Lower leg skin (tissue), 4 donors: ENCODE measurements around the gene GMCL2. TPM values are rescaled to one million over a fixed set of nuclear protein-coding genes. Genes with fewer than 3 reads are reported as not detected.

ENCODE experiments used
- DNase-seq, 2 donors: peaks; one replicate each; pipeline ENCODE4 v3.0.0-alpha.2; 2019; ENCODE audit warnings: low spot score in 2 of 2
- H3K4me3 ChIP-seq: fragments of 200-600 bp; sonication (generic); 2 replicates; pipeline ENCODE4 v1.5.1; 2017; ENCODE audit warnings: mild to moderate bottlenecking, low read depth; ENCODE audit not compliant: poor library complexity, severe bottlenecking
- CTCF ChIP-seq, 3 donors: fragments of 450-650 bp; IDR thresholded peaks; one replicate each; pipeline ENCODE4 v1.5.1; 2016; ENCODE audit warnings: antibody characterized with exemption in 3 of 3, mild to moderate bottlenecking in 3 of 3, moderate library complexity in 2 of 3
- POLR2A ChIP-seq, 2 donors: fragments of 450-650 bp; IDR thresholded peaks; one replicate each; pipeline ENCODE4 v1.6.1; 2016 to 2017; ENCODE audit warnings: antibody characterized with exemption in 2 of 2, mild to moderate bottlenecking in 1 of 2, moderate library complexity in 1 of 2
- WGBS, 2 donors: methylation state at CpG; one replicate each; pipeline ENCODE4 v1.1.5; 2018; 5-methylcytosine and 5-hydroxymethylcytosine counted together
- intact Hi-C: fragments of 100-400 bp; cut with DNase I; formaldehyde crosslinking; loops from one replicate; pipeline ENCODE4 v1.15.0; 2023; ENCODE audit warnings: low total_unique reads
- total RNA-seq, 4 donors: library from RNA; depleted of rRNA; stranded (reverse); fragments of >200 nt; gene quantifications; one replicate each; pipeline ENCODE4 v1.1.0, GENCODE V29; 2016

The GMCL2 gene
- total RNA-seq, 4 donors from 2014 or later: not detected

GRCh38 chr5:178196986-178197385 is 9.8 kb upstream of the GMCL2 start:
- intact Hi-C loops: no loop called here

GRCh38 chr5:178196281-178196812 is 9.2 kb upstream of the GMCL2 start:
- no peak overlapping the region for H3K4me3 ChIP-seq
- TF ChIP-seq POLR2A (IDR thresholded peaks at IDR 0.05) (no peak), CTCF (IDR thresholded peaks at IDR 0.05) (no peak)
- peak in 1 of 2 donors; percentile 66 for DNase-seq
- WGBS, 2 donors: 69 to 75% methylated on average over 7 of the region's 7 CpGs
- intact Hi-C loops: no loop called here

More at GRCh38 chr5:178196986-178197385, 9.8 kb upstream of the GMCL2 start:
- peak in 1 of 2 donors; percentile 58 for DNase-seq
- no peak for TF ChIP-seq POLR2A (IDR thresholded peaks at IDR 0.05)
- no peak for TF ChIP-seq CTCF (IDR thresholded peaks at IDR 0.05)
- H3K4me3 ChIP-seq: no peak overlapping the region
- 81 to 84% methylated on average over 8 of the region's 8 CpGs for WGBS, 2 donors

GRCh38 chr5:178194026-178194425 is 6.9 kb upstream of the GMCL2 start:
- TF ChIP-seq POLR2A (IDR thresholded peaks at IDR 0.05) (no peak), CTCF (IDR thresholded peaks at IDR 0.05) (no peak)
- no peak overlapping the region for H3K4me3 ChIP-seq
- 23 to 24% methylated on average over 7 of the region's 7 CpGs for WGBS, 2 donors
- intact Hi-C loops: no loop called here
- no peak for DNase-seq

- DNase-seq: no peak
- WGBS, 2 donors: 64 to 66% methylated on average over 8 of the region's 8 CpGs
- no peak overlapping the region for H3K4me3 ChIP-seq
- TF ChIP-seq POLR2A (IDR thresholded peaks at IDR 0.05) (no peak), CTCF (IDR thresholded peaks at IDR 0.05) (no peak)
- intact Hi-C loops: no loop called here
Measured at GRCh38 chr5:178193251-178193809, 6.2 kb upstream of the GMCL2 start.

- TF ChIP-seq POLR2A (IDR thresholded peaks at IDR 0.05): no peak
- no peak for TF ChIP-seq CTCF (IDR thresholded peaks at IDR 0.05)
- intact Hi-C loops: no loop called here
- H3K4me3 ChIP-seq: no peak overlapping the region
- WGBS, 2 donors: 89 to 92% methylated on average over 7 of the region's 7 CpGs
- no peak for DNase-seq
Measured at GRCh38 chr5:178192787-178193186, 5.6 kb upstream of the GMCL2 start.

- DNase-seq: no peak
- H3K4me3 ChIP-seq: no peak overlapping the region
Measured at GRCh38 chr5:178192244-178192643, 5.1 kb upstream of the GMCL2 start.

More at GRCh38 chr5:178192244-178192643, 5.1 kb upstream of the GMCL2 start:
- no peak for TF ChIP-seq POLR2A (IDR thresholded peaks at IDR 0.05)
- no peak for TF ChIP-seq CTCF (IDR thresholded peaks at IDR 0.05)
- intact Hi-C loops: no loop called here
- WGBS, 2 donors: 48 to 55% methylated on average over 2 of the region's 2 CpGs
